ENCODE results near the gene NFIL3. TPM values are rescaled to one million over a fixed set of nuclear protein-coding genes. Genes with fewer than 3 reads are reported as not detected.

NFIL3 gene
- total and polyA plus RNA-seq, 2 of the 8 experiments (the other 6 are each of a cell fraction or from before 2014, with no cell fraction given): 3.4 to 13.5 TPM

DNA sequence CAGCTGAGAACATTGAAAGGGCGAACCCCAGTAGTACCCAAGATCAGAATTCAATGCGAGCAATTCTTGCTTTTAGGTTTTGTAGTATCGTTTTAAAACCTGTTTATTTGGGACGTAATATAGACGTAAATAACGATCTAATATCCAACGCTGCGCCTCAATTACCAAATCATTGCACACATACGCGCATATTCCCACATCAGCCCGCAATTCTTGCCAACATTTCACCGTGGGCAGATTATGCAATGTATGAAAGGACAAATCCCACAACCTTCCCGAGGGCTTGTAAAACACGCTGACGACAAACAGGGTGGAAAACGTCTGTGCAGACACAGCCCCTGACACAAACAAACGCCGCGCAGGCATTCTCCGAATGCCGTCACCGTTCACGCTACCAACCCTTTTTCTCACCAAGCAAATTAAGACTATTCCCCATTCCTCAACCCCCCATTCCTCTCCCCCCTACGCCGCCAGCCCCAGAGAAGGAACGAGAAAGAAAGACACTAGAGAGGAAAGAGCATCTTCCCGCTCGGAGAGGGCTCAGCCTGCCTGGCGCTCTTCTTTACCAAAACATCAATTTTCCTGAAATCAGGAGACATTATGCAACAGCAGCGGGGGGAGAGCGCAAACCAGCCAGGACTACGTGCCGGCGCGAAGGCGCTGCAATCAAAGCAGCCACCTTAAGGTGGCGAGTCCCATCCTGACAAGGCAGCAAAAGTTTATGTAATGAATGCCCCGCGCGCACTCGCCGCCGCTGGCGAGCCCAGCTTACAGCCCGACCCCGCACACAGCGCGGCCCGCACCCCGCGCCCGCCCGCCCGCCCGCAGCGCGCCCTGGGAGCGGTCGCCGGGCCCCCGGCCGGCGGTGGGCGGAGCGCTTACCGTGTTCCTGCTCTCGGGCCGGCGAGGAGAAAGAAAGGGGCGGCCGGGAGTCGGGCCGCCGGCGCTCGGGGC is 597 bp downstream of the NFIL3 start (continued):
- TF ChIP-seq PHF8 (conservative IDR thresholded peaks at IDR 0.05; ENCODE audit: low read depth, low read length) (0 out of 2 replicates have a peak, but pooled peaks have one; percentile 26), GTF2F1 (IDR thresholded peaks at IDR 0.05; ENCODE audit: borderline replicate concordance, low read depth, low read length) (no peak)
- TF ChIP-seq, protein P1, sequence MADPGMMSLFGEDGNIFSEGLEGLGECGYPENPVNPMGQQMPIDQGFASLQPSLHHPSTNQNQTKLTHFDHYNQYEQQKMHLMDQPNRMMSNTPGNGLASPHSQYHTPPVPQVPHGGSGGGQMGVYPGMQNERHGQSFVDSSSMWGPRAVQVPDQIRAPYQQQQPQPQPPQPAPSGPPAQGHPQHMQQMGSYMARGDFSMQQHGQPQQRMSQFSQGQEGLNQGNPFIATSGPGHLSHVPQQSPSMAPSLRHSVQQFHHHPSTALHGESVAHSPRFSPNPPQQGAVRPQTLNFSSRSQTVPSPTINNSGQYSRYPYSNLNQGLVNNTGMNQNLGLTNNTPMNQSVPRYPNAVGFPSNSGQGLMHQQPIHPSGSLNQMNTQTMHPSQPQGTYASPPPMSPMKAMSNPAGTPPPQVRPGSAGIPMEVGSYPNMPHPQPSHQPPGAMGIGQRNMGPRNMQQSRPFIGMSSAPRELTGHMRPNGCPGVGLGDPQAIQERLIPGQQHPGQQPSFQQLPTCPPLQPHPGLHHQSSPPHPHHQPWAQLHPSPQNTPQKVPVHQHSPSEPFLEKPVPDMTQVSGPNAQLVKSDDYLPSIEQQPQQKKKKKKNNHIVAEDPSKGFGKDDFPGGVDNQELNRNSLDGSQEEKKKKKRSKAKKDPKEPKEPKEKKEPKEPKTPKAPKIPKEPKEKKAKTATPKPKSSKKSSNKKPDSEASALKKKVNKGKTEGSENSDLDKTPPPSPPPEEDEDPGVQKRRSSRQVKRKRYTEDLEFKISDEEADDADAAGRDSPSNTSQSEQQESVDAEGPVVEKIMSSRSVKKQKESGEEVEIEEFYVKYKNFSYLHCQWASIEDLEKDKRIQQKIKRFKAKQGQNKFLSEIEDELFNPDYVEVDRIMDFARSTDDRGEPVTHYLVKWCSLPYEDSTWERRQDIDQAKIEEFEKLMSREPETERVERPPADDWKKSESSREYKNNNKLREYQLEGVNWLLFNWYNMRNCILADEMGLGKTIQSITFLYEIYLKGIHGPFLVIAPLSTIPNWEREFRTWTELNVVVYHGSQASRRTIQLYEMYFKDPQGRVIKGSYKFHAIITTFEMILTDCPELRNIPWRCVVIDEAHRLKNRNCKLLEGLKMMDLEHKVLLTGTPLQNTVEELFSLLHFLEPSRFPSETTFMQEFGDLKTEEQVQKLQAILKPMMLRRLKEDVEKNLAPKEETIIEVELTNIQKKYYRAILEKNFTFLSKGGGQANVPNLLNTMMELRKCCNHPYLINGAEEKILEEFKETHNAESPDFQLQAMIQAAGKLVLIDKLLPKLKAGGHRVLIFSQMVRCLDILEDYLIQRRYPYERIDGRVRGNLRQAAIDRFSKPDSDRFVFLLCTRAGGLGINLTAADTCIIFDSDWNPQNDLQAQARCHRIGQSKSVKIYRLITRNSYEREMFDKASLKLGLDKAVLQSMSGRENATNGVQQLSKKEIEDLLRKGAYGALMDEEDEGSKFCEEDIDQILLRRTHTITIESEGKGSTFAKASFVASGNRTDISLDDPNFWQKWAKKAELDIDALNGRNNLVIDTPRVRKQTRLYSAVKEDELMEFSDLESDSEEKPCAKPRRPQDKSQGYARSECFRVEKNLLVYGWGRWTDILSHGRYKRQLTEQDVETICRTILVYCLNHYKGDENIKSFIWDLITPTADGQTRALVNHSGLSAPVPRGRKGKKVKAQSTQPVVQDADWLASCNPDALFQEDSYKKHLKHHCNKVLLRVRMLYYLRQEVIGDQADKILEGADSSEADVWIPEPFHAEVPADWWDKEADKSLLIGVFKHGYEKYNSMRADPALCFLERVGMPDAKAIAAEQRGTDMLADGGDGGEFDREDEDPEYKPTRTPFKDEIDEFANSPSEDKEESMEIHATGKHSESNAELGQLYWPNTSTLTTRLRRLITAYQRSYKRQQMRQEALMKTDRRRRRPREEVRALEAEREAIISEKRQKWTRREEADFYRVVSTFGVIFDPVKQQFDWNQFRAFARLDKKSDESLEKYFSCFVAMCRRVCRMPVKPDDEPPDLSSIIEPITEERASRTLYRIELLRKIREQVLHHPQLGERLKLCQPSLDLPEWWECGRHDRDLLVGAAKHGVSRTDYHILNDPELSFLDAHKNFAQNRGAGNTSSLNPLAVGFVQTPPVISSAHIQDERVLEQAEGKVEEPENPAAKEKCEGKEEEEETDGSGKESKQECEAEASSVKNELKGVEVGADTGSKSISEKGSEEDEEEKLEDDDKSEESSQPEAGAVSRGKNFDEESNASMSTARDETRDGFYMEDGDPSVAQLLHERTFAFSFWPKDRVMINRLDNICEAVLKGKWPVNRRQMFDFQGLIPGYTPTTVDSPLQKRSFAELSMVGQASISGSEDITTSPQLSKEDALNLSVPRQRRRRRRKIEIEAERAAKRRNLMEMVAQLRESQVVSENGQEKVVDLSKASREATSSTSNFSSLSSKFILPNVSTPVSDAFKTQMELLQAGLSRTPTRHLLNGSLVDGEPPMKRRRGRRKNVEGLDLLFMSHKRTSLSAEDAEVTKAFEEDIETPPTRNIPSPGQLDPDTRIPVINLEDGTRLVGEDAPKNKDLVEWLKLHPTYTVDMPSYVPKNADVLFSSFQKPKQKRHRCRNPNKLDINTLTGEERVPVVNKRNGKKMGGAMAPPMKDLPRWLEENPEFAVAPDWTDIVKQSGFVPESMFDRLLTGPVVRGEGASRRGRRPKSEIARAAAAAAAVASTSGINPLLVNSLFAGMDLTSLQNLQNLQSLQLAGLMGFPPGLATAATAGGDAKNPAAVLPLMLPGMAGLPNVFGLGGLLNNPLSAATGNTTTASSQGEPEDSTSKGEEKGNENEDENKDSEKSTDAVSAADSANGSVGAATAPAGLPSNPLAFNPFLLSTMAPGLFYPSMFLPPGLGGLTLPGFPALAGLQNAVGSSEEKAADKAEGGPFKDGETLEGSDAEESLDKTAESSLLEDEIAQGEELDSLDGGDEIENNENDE (IDR thresholded peaks at IDR 0.05; ENCODE audit: insufficient replicate concordance, low read length): no peak
- TF ChIP-seq, protein P2, sequence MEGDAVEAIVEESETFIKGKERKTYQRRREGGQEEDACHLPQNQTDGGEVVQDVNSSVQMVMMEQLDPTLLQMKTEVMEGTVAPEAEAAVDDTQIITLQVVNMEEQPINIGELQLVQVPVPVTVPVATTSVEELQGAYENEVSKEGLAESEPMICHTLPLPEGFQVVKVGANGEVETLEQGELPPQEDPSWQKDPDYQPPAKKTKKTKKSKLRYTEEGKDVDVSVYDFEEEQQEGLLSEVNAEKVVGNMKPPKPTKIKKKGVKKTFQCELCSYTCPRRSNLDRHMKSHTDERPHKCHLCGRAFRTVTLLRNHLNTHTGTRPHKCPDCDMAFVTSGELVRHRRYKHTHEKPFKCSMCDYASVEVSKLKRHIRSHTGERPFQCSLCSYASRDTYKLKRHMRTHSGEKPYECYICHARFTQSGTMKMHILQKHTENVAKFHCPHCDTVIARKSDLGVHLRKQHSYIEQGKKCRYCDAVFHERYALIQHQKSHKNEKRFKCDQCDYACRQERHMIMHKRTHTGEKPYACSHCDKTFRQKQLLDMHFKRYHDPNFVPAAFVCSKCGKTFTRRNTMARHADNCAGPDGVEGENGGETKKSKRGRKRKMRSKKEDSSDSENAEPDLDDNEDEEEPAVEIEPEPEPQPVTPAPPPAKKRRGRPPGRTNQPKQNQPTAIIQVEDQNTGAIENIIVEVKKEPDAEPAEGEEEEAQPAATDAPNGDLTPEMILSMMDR (IDR thresholded peaks at IDR 0.05; ENCODE audit: control extremely low read depth in 1 of 3, insufficient read depth in 1 of 3, low read depth in 1 of 3, low read length in 3 of 3): peak in 2 of 3 experiments; percentile 24 to 34; a peak in 2 of 4 replicates
- TF ChIP-seq, protein P3, sequence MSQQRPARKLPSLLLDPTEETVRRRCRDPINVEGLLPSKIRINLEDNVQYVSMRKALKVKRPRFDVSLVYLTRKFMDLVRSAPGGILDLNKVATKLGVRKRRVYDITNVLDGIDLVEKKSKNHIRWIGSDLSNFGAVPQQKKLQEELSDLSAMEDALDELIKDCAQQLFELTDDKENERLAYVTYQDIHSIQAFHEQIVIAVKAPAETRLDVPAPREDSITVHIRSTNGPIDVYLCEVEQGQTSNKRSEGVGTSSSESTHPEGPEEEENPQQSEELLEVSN (IDR thresholded peaks at IDR 0.05): no peak

Measured in H1 (cell line).